Neural cell (in vitro differentiated cells): Measurements from ENCODE around the gene ACLY. TPM values are rescaled to one million over a fixed set of nuclear protein-coding genes. Genes with fewer than 3 reads are reported as not detected.

ENCODE experiments used
- H2AFZ ChIP-seq: fragments of 200-600, 300-800 bp; sonication (generic), shearing (Covaris generic); 2 replicates; pipeline ENCODE4 v1.6.0; 2014; ENCODE audit warnings: low read depth, mild to moderate bottlenecking, antibody characterized with exemption, low read length, moderate library complexity
- H3F3A ChIP-seq: fragments of 200-600 bp; shearing (Covaris generic); 2 replicates; pipeline ENCODE4 v1.6.1; 2016; ENCODE audit warnings: mild to moderate bottlenecking, moderate library complexity, mixed read lengths, antibody characterized with exemption, low read length; ENCODE audit not compliant: insufficient read depth, poor library complexity, severe bottlenecking
- H3K27ac ChIP-seq: fragments of 200-600, 300-800 bp; sonication (generic), shearing (Covaris generic); 2 replicates; pipeline ENCODE4 v1.5.1; 2014; ENCODE audit warnings: mild to moderate bottlenecking, low read length, moderate library complexity
- H3K27me3 ChIP-seq: fragments of 300-800, 200-600 bp; sonication (generic), shearing (Covaris generic); 2 replicates; pipeline ENCODE4 v1.6.0; 2014; ENCODE audit warnings: mild to moderate bottlenecking, low read depth, low read length, moderate library complexity; ENCODE audit not compliant: insufficient read depth
- H3K36me3 ChIP-seq: fragments of 300-800, 200-600 bp; sonication (generic), shearing (Covaris generic); 2 replicates; pipeline ENCODE4 v1.5.1; 2014; ENCODE audit warnings: mild to moderate bottlenecking, antibody characterized with exemption, low read length, moderate library complexity; ENCODE audit not compliant: insufficient read depth
- H3K4me2 ChIP-seq: fragments of 300-800, 200-600 bp; sonication (generic), shearing (Covaris generic); 2 replicates; pipeline ENCODE4 v1.6.0; 2014; ENCODE audit warnings: mild to moderate bottlenecking, low read length
- H3K4me3 ChIP-seq: fragments of 300-800, 200-600 bp; sonication (generic), shearing (Covaris generic); 2 replicates; pipeline ENCODE4 v1.5.1; 2014; ENCODE audit warnings: mild to moderate bottlenecking, low read length, moderate library complexity
- H3K79me2 ChIP-seq: fragments of 200-600 bp; shearing (Covaris generic); replicated peaks from 2 replicates; pipeline ENCODE4 v1.6.0; 2014; ENCODE audit warnings: mild to moderate bottlenecking, low read length, moderate library complexity; ENCODE audit not compliant: insufficient read depth
- H3K9ac ChIP-seq: fragments of 300-800, 200-600 bp; sonication (generic), shearing (Covaris generic); 2 replicates; pipeline ENCODE4 v1.6.1; 2016; ENCODE audit warnings: mild to moderate bottlenecking, low read length, mixed read lengths
- H3K9me2 ChIP-seq: fragments of 200-600 bp; shearing (Covaris generic); 2 replicates; pipeline ENCODE4 v1.6.1; 2016; ENCODE audit warnings: mild to moderate bottlenecking, low read length, mixed read lengths; ENCODE audit not compliant: insufficient read depth
- H3K9me3 ChIP-seq: fragments of 200-600, 300-800 bp; sonication (generic), shearing (Covaris generic); 2 replicates; pipeline ENCODE4 v1.6.1; 2016; ENCODE audit warnings: mild to moderate bottlenecking, mixed run types, low read length, moderate library complexity, mixed read lengths
- H4K20me1 ChIP-seq: fragments of 200-600 bp; shearing (Covaris generic); 2 replicates; pipeline ENCODE4 v1.6.1; 2016; ENCODE audit warnings: mild to moderate bottlenecking, mixed run types; ENCODE audit not compliant: insufficient read depth
- CTCF ChIP-seq: fragments of 450-650 bp; IDR thresholded peaks from 2 replicates; pipeline ENCODE4 v1.5.1; 2014; ENCODE audit warnings: antibody characterized with exemption, mild to moderate bottlenecking, moderate library complexity; ENCODE audit not compliant: poor library complexity, severe bottlenecking
- EP300 ChIP-seq: fragments of 450-650 bp; conservative IDR thresholded peaks from 2 replicates; pipeline ENCODE4 v1.6.1; 2014; ENCODE audit warnings: antibody characterized with exemption, mild to moderate bottlenecking, moderate library complexity; ENCODE audit not compliant: poor library complexity, severe bottlenecking
- EZH2 ChIP-seq: fragments of 200-600, 300-800 bp; shearing (Covaris generic), sonication (generic); IDR thresholded peaks from 2 replicates; pipeline ENCODE4 v1.6.1; 2014; ENCODE audit warnings: antibody characterized with exemption, low read length, borderline replicate concordance, mild to moderate bottlenecking; ENCODE audit not compliant: insufficient read depth, poor library complexity, severe bottlenecking
- MXI1 ChIP-seq: fragments of 450-650 bp; conservative IDR thresholded peaks from 2 replicates; pipeline ENCODE4 v1.6.1; 2014; ENCODE audit warnings: antibody characterized with exemption, mild to moderate bottlenecking; ENCODE audit not compliant: poor library complexity, severe bottlenecking
- POLR2AphosphoS5 ChIP-seq: IDR thresholded peaks from 2 replicates; pipeline ENCODE4 v1.6.1; 2012
- RAD21 ChIP-seq: fragments of 450-650 bp; conservative IDR thresholded peaks from 2 replicates; pipeline ENCODE4 v1.6.1; 2014; ENCODE audit warnings: antibody characterized with exemption, mild to moderate bottlenecking, moderate library complexity
- REST ChIP-seq: IDR thresholded peaks from 2 replicates; pipeline ENCODE4 v1.6.1; 2012; ENCODE audit warnings: borderline replicate concordance
- SMC3 ChIP-seq: fragments of 450-650 bp; conservative IDR thresholded peaks from 2 replicates; pipeline ENCODE4 v1.6.1; 2014; ENCODE audit warnings: antibody characterized with exemption, mild to moderate bottlenecking, moderate library complexity; ENCODE audit not compliant: poor library complexity
- TAF1 ChIP-seq: IDR thresholded peaks from 2 replicates; pipeline ENCODE4 v1.6.1; 2012; ENCODE audit warnings: low read depth
- polyA plus RNA-seq: library from polyadenylated mRNA; depleted of rRNA; stranded (reverse); fragments of >200 nt; gene quantifications from 2 replicates; pipeline ENCODE4 v1.2.3, GENCODE V29; 2014

Gene ACLY
- polyA plus RNA-seq, 1 donor from 2014 or later: 136 TPM

GRCh38 chr17:41928693-41929251 lies 10.0 kb upstream of the ACLY start:
- H4K20me1 ChIP-seq: no peaks in the 10 kb centered on the region
- no peaks in the 10 kb centered on the region for H3K9me3 ChIP-seq
- no peaks in the 10 kb centered on the region for H3F3A ChIP-seq
- H3K9me2 ChIP-seq: no peaks in the 10 kb centered on the region
- H3K4me2 ChIP-seq: no peak overlapping the region
- TF ChIP-seq POLR2AphosphoS5: no peak
- no peak for TF ChIP-seq CTCF
- no peak for TF ChIP-seq RAD21
- TF ChIP-seq EP300: no peak
- TF ChIP-seq SMC3: no peak
- no peak for TF ChIP-seq MXI1
- TF ChIP-seq TAF1: no peak
- no peak for TF ChIP-seq EZH2
- TF ChIP-seq REST: no peak
- no peak overlapping the region for H3K27ac ChIP-seq
- H3K79me2 ChIP-seq: peaks cover 8% of the 10 kb centered on the region
- no peaks in the 10 kb centered on the region for H3K36me3 ChIP-seq
- H2AFZ ChIP-seq: no peak overlapping the region
- no peak overlapping the region for H3K4me3 ChIP-seq
- no peaks in the 10 kb centered on the region for H3K27me3 ChIP-seq
- H3K9ac ChIP-seq: no peak overlapping the region

- H3K9ac ChIP-seq: no peak overlapping the region
- H3F3A ChIP-seq: no peaks in the 10 kb centered on the region
- peaks cover 2% of the 10 kb centered on the region for H3K79me2 ChIP-seq
- no peaks in the 10 kb centered on the region for H3K36me3 ChIP-seq
- H4K20me1 ChIP-seq: no peaks in the 10 kb centered on the region
- TF ChIP-seq RAD21 (no peak), POLR2AphosphoS5 (no peak), REST (no peak), CTCF (no peak), EP300 (no peak), TAF1 (no peak), SMC3 (no peak), EZH2 (no peak), MXI1 (no peak)
- H3K4me3 ChIP-seq: no peak overlapping the region
- no peaks in the 10 kb centered on the region for H3K9me2 ChIP-seq
- no peak overlapping the region for H3K27ac ChIP-seq
- no peaks in the 10 kb centered on the region for H3K9me3 ChIP-seq
- no peaks in the 10 kb centered on the region for H3K27me3 ChIP-seq
- no peak overlapping the region for H2AFZ ChIP-seq
- H3K4me2 ChIP-seq: no peak overlapping the region
These were observed 7.3 kb upstream of the ACLY start for GRCh38 chr17:41925991-41926590.
